RPMI8226 (cell line): ENCODE results near the gene C3orf80.
"Not testable (repeated sequence)": the region's sequence is repeated elsewhere in the genome, so short reads cannot be mapped to it uniquely, and the experiment has no call there.

Experiments
- DNase-seq: peaks from one replicate; pipeline ENCODE4 v3.0.0-alpha.2; 2015

The C3orf80 gene

DNA sequence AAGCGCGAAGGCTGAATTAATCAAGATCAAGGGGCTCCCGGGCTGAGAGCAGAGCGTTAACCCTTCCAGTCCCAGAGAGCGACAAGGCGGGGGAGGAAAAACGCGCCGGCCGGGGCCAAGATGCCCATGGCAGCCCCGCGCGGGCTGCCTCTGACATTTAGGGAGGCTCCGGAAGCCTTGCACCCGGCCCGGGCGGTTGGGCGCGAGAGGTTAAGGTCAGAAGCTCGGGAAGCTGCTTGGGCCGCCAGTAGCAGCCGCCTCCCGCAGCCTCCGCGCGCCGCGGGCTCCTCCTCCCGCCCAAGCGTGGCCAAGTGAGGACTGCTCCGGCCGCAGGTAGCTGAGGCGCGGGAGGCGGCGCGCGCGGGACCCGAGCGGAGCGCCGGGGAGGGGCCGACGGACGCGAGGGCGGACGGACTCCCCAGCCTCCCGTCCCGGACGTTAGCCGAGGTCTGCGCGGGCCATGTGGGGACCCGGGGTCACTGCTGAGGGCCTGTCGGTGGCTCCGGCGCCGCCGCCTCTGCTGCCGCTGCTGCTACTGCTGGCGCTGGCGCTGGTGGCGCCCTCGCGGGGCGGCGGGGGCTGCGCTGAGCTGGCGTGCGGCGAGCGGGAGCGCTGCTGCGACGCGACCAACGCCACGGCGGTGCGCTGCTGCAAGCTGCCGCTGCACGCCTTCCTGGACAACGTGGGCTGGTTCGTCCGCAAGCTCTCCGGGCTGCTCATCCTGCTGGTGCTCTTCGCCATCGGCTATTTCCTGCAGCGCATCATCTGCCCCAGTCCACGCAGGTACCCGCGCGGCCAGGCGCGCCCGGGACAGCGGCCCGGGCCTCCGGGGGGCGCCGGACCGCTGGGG lies at the start of gene C3orf80:
Gene C3orf80 (plus strand): TSS at position 247 of the 850 bp plus-strand sequence. CDS start 214 bp downstream, at position 461.
- peak; percentile 87 for DNase-seq

DNA sequence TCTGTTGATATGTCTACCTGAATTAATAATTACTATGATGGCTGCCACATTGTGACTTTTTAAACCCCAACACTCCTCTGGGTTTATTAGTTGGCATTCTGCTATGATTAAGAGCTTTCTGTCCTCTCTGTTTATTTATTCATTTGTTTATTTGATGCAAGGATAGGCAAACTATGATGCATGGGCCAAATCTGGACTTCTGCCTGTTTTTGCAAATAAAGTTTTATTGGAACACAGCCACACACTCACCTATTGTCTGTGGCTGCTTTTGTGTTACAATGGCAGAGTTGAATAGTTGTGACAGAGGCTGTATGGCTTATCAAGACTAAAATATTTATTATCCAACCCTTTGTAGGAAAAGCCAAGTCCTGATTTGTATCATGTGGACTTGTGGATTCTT lies 48.3 kb upstream of the C3orf80 start:
- no peak for DNase-seq

DNA sequence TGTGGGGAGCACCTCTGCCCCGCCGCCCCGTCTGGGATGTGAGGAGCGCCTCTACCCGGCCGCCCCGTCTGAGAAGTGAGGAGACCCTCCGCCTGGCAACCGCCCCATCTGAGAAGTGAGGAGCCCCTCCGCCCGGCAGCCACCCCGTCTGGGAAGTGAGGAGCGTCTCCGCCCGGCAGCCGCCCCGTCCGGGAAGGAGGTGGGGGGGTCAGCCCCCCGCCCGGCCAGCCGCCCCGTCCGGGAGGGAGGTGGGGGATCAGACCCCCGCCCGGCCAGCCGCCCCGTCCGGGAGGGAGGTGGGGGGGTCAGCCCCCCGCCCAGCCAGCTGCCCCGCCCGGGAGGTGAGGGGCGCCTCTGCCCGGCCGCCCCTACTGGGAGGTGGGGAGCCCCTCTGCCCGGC lies 46.6 kb upstream of the C3orf80 start:
- not testable (repeated sequence) for DNase-seq

DNA sequence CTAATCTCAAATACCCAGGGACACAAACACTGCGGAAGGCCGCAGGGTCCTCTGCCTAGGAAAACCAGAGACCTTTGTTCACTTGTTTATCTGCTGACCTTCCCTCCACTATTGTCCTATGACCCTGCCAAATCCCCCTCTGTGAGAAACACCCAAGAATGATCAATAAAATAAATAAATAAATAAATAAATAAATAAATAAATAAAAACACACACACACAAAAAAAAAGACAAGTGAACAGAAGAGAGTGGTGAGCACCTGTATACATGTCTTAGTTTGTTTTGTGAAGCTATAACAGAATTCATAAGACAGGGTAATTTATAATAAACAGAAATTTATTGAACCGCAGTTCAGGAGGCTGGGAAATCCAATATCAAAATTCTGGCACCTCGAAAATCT lies 45.8 kb upstream of the C3orf80 start:
- not testable (repeated sequence) for DNase-seq

DNA sequence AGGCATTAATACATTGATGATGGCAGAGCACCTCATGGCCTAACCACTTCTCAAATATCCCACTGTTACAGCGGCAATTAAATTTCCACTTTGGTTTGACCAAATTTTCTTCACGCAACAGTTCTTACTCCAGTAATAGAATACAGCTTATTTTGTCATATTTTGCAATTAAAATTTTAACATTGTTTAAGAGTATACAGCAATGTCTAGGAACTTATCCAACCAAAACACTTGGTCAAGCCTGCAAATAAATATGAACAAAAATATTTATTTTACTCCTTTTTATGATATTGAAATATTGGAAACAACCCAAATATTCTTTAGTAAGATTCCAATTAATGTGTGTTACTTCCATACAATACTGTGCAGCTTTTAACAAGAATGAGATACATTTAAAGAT lies 45.3 kb upstream of the C3orf80 start:
- DNase-seq, result no peak

DNA sequence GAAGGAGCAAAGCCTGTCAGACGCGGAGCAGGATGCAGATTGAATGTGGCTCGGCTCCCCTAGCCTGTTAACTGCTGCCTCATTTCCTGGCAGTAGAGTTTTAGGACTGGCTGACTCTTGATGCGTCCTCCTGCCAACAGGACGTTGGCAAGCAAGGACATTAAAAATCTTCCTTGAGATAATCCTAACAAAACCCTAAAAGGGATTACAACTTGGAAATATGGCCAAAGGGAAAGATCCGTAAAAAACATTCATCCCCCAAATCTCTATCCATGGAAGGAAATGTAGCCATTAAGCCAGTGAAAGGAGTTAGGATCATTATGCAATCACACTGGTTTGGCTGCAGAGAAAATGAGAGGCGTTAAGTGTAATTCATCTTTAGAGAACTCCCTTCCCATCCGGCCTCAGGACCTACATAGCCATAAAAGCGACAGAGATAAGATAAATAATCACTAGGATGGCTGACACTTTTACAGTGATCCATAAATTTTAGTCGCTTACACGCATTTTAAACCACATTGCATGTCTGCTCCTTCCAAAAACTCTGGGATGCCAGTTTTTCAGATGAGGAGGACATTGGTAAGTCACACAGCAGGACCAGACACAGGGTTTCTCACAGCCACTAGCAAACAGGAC lies 44.5 kb upstream of the C3orf80 start:
- DNase-seq, result no peak

GRCh38 chr3:160183345-160184076 lies 41.7 kb upstream of the C3orf80 start:
- no peak for DNase-seq

DNA sequence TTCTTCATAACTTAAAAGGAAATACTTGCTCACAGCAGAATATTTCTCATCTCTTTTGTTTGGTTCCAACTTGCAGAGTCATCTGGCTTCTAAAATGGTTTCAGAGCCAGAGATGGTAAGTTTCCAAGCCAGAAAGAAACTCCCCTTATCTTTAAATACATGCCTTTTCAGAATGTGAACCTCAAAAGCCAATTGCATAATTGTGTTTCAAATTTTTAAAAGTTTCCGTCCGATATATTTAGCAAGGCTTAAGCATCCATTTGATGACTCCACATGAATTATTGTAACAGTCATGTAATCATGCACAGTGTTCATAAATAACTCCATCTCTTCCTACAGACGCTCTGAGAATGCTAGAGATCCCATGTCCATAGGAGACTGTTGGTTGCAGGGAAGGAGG lies 40.6 kb upstream of the C3orf80 start:
- no peak for DNase-seq

GRCh38 chr3:160185751-160186150 lies 39.5 kb upstream of the C3orf80 start:
- no peak for DNase-seq

- no peak for DNase-seq
These were observed 37.9 kb upstream of the C3orf80 start for GRCh38 chr3:160187288-160187687.

DNA sequence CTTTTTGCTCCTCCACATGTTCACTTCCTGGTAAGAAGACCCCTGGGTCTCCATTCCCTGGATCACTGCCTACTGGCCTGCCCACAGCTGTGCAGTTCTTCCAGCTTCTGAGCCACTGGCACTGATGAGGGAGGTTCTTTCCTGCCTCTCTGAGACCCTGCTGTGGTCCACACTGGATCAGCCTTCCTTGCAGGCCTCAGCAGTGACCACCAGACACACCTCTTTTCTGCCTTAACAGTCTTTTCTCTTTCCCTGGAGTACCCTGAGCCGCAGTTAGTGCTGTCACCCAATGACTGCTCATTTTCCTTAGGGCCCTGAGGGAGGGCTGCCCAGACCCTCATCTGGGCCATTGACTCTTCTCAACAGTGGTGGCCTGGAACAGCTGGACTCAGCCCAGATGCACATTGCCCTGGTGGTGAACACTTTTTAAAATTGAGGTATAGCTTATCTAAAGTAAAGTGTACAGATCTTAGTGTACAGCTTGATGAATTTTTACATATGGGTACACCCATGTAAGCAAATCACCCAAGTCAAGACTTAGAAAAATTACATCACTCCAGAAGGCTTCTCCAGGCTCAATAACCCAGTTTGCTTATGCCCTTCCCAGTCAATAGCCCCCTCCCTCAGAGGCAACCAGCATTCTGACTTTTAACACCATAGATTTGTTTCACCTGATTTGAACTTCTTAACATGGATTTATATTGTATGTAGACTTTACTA lies 32.8 kb upstream of the C3orf80 start:
- no peak for DNase-seq

GRCh38 chr3:160193644-160194192 lies 31.5 kb upstream of the C3orf80 start:
- DNase-seq, result no peak

DNA sequence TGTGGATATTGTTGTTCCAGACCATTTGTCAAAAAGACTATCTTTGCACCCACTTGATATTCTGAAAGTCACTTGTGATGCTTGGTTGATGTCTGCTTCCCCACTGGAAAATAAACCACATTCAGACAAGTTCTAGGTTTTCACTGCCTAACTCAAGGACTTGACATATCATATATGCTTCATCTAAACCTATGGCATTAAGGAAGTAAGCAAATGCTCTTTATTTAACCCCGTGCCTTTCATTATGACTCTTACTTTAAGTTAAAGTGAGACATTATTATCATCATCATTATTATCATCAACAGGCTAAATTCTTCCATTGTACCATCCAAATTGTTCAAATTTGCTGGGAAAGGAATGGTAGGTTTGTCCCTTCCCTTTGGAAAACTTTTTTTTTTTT lies 30.8 kb upstream of the C3orf80 start:
- no peak for DNase-seq

DNA sequence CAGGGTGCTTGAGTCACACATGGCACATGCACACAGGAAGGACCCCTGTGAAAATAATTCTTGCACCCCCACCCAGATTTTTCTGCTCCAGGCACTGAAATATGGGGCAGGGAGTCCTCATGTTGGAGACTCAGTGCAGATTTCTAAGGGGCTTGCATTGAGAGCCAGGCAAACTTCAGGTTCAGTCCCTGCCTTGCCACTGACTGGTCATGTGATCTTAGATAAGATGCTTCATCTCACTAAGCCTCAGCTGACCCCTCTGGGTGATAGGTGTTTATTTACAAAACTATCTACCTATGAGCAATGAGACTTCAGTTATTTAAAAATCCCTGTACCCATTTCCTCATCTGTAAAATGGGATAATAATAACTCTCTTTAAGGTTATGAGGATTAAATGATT lies 30.1 kb upstream of the C3orf80 start:
- no peak for DNase-seq

- no peak for DNase-seq
These were observed 28.6 kb upstream of the C3orf80 start for GRCh38 chr3:160196511-160197104.

- DNase-seq, result no peak
These were observed 26.1 kb upstream of the C3orf80 start for GRCh38 chr3:160199108-160199507.

GRCh38 chr3:160200353-160200752 lies 24.9 kb upstream of the C3orf80 start:
- DNase-seq, result no peak

DNA sequence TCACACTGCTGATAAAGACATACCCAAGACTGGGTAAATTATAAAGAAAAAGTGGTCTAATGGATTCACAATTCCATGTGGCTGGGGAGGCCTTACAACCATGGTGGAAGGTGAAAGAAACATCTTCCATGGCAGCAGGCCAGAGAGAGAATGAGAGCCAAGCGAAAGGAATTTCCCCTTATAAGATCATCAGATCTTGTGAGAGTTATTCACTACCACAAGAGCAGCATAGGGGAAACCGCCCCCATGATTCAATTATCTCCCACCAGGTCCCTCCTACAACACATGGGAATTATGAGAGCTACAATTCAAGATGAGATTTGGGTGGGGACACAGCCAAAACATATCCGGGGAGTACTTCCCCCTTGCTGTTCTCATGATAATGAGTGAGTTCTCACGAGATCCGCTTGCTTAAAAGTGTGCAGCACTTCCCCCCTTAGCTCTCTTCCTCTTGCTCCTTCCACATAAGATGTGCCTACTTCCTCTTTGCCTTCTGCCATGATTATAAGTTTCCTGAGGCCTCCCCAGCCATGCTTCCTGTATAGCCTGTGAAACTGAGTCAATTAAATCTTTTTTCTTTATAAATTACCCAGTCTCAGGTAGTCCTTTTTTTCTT lies 20.7 kb upstream of the C3orf80 start:
- not testable (repeated sequence) for DNase-seq

GRCh38 chr3:160205606-160206005 lies 19.6 kb upstream of the C3orf80 start:
- DNase-seq, result no peak

DNA sequence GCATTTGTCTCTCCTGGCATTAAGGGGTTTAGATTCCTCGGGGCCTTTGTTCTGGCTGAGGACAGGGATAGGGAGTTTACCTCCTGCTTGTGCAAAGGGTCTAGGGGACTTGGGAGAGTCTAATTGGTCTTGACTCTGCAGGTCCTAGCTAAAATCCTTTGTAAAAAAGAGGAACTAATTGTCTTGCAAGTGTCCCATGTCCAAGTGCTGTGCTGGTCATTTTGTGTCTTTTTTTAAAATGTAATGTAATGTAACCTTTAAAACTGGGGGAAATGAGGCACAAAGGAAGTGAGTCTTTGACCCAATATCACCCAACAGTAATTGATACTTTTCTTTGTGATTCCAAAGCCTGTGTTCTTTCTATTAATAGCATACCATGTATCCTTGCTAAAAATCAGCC lies 14.9 kb upstream of the C3orf80 start:
- no peak for DNase-seq

DNA sequence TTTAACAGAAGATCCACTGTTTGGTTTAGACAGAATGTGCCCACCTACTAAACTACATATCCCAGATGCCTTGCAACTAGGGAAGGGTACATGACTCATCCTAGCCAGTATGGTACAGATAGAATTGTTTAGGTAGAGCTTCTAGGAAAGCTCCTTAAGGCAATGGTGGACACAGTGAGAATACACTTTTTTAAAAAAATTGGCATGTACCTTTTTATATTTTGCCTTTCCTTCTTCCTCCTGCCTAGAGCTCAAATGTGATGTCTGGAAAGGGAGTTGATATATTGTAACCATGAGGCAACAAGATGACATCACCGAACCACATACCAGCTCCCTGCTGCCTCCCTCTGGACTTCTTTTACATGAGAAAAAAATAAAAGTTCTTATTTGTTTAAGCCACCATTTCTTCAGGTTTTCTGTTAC lies 14.4 kb upstream of the C3orf80 start:
- DNase-seq, result no peak

DNA sequence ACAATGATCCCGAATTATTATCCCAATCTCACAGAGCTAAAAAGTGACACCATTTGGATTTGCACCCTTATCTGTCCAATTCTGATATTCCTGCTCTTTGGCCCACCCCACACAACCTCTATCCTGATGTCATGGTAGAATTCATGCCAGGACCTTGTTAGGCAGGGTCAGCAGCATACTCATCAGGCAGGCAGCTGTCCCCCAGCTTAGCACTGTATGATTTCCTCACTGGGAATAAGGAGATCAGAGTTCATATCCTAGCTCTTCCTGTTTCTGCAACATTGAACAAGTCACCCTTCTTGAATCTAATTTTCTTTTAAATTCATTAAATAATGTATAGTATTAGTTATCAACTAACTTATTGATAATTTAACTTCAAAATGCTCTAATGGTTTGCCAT lies 12.0 kb upstream of the C3orf80 start:
- no peak for DNase-seq
